SH-SY5Y (cell line): ENCODE data around the gene ZSWIM6.
A peak's percentile ranks its signal among the peaks of the same experiment; 100 is the strongest.

Source experiments
- GATA2 ChIP-seq: IDR thresholded peaks from 2 replicates; pipeline ENCODE4 v1.6.1; 2011; ENCODE audit warnings: mild to moderate bottlenecking, low read depth, low read length
- GATA3 ChIP-seq: IDR thresholded peaks from 2 replicates; pipeline ENCODE4 v1.6.1; 2011; ENCODE audit warnings: low read depth, mild to moderate bottlenecking, low read length, moderate library complexity

DNA sequence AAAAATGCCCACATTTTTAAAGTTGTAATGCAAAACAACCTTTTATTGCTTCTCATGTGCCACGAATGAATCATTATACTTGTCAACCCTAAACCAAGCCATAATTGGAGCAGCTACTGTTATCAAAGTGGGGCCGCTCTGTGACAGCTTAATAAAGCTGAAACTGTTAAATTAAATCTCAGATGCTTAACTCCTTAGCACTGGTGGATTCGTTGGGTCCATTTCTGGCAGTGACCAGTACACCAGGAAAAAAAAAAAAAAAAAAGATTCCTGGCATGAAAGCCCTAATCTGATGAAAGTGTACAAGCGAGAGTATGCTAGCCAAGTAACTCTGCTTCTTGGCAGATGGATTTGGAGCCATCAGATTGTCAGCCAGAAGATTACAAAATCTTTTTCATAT, 164.8 kb downstream of the ZSWIM6 start:
- TF ChIP-seq GATA3 (no peak), GATA2 (peak; percentile 69)
